ENCODE data around the gene PATJ. TPM values are rescaled to one million over a fixed set of nuclear protein-coding genes. Genes with fewer than 3 reads are reported as not detected.
A peak's percentile ranks its signal among the peaks of the same experiment; 100 is the strongest.

PATJ gene
- polyA plus RNA-seq, 1 donor from 2014 or later, result 7.8 TPM

DNA sequence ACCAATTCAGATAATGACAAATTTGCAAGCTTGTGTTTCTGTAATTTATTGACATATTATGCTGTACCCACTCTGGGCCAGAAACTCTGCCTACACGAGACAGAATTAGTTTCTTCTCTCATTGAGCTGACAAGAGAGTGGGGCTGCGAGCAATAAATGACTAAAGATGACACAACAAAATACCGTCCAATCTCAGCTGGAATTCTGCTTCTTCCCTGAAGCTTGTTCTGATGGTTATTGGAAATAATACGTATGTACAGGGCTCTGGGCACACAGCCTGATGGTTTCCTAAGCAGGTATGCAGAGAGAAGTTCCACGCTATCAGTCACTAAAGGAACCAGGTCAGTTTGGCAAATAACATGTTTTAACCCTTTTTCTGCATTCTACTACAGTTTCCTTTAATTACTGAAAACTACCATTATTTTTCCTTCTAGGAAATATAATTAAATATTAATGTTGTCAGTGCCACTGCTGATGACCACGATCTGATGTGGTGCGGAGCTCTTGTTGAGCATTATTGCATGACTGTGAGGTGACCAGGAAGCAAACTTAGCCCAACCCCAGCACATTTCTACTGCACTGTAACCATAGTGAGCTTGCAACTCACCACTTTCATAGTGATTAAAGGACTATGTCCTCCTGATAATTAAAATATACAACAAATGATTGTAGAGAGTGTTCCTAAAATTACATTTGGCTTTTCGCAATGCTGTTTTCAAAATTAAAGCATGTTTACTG lies 231.0 kb downstream of the PATJ start:
- Histone ChIP-seq H3K4me3 (ENCODE audit: low read length) (no peak overlapping the region), H3K9ac (ENCODE audit: low read length) (no peak overlapping the region), H3K36me3 (ENCODE audit: insufficient read depth, low read length) (no peaks in the 10 kb centered on the region), H4K20me1 (ENCODE audit: insufficient read depth) (no peaks in the 10 kb centered on the region), H3K4me2 (ENCODE audit: low read length) (no peak overlapping the region), H3K79me2 (replicated peaks; ENCODE audit: insufficient read depth, low read length) (no peaks in the 10 kb centered on the region), H2AFZ (ENCODE audit: low read depth, low read length) (no peak overlapping the region), H3K27me3 (ENCODE audit: insufficient read depth, low read depth, low read length) (no peaks in the 10 kb centered on the region), H3K27ac (ENCODE audit: low read length) (no peak overlapping the region), H3K9me3 (ENCODE audit: low read length) (no peaks in the 10 kb centered on the region), H3F3A (ENCODE audit: insufficient read depth, low read length, poor library complexity, severe bottlenecking) (no peaks in the 10 kb centered on the region), H3K9me2 (ENCODE audit: insufficient read depth, low read length) (no peaks in the 10 kb centered on the region)
- no peak for TF ChIP-seq SMC3 (conservative IDR thresholded peaks at IDR 0.05; ENCODE audit: poor library complexity)
- peak; percentile 27 for TF ChIP-seq POLR2AphosphoS5 (IDR thresholded peaks at IDR 0.05)
- no peak for TF ChIP-seq TAF1 (IDR thresholded peaks at IDR 0.05; ENCODE audit: low read depth)

DNA sequence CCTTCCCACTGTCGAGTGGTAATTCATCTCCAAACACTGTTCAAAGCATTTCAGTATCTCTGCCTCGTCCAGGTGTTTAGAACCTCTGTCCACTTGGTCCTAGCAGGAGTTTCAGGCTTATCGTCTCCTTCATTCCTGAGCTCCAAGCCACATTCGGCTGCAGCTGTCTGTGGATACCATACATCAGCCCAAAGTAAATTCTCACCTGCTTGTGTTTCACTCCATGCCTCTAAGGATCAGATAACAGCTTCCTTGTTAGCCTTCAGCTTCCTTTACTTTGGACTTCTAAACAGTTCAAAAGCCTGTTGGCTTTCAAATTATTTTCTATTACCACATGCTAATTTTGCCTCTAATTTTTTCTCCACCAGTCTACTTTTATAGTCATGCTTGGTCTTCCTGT lies 233.4 kb downstream of the PATJ start:
- no peaks in the 10 kb centered on the region for H3F3A ChIP-seq (ENCODE audit: insufficient read depth, low read length, poor library complexity, severe bottlenecking)
- H3K27me3 ChIP-seq (ENCODE audit: insufficient read depth, low read depth, low read length), result no peaks in the 10 kb centered on the region
- no peaks in the 10 kb centered on the region for H3K9me3 ChIP-seq (ENCODE audit: low read length)
- no peak overlapping the region for H3K4me3 ChIP-seq (ENCODE audit: low read length)
- no peak overlapping the region for H3K27ac ChIP-seq (ENCODE audit: low read length)
- TF ChIP-seq SMC3 (conservative IDR thresholded peaks at IDR 0.05; ENCODE audit: poor library complexity) (no peak), EP300 (conservative IDR thresholded peaks at IDR 0.05; ENCODE audit: poor library complexity, severe bottlenecking) (no peak), RAD21 (conservative IDR thresholded peaks at IDR 0.05) (no peak), TAF1 (IDR thresholded peaks at IDR 0.05; ENCODE audit: low read depth) (no peak)
- TF ChIP-seq, protein P1, sequence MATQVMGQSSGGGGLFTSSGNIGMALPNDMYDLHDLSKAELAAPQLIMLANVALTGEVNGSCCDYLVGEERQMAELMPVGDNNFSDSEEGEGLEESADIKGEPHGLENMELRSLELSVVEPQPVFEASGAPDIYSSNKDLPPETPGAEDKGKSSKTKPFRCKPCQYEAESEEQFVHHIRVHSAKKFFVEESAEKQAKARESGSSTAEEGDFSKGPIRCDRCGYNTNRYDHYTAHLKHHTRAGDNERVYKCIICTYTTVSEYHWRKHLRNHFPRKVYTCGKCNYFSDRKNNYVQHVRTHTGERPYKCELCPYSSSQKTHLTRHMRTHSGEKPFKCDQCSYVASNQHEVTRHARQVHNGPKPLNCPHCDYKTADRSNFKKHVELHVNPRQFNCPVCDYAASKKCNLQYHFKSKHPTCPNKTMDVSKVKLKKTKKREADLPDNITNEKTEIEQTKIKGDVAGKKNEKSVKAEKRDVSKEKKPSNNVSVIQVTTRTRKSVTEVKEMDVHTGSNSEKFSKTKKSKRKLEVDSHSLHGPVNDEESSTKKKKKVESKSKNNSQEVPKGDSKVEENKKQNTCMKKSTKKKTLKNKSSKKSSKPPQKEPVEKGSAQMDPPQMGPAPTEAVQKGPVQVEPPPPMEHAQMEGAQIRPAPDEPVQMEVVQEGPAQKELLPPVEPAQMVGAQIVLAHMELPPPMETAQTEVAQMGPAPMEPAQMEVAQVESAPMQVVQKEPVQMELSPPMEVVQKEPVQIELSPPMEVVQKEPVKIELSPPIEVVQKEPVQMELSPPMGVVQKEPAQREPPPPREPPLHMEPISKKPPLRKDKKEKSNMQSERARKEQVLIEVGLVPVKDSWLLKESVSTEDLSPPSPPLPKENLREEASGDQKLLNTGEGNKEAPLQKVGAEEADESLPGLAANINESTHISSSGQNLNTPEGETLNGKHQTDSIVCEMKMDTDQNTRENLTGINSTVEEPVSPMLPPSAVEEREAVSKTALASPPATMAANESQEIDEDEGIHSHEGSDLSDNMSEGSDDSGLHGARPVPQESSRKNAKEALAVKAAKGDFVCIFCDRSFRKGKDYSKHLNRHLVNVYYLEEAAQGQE (IDR thresholded peaks at IDR 0.05; ENCODE audit: borderline replicate concordance), result no peak
- TF ChIP-seq, protein P2, sequence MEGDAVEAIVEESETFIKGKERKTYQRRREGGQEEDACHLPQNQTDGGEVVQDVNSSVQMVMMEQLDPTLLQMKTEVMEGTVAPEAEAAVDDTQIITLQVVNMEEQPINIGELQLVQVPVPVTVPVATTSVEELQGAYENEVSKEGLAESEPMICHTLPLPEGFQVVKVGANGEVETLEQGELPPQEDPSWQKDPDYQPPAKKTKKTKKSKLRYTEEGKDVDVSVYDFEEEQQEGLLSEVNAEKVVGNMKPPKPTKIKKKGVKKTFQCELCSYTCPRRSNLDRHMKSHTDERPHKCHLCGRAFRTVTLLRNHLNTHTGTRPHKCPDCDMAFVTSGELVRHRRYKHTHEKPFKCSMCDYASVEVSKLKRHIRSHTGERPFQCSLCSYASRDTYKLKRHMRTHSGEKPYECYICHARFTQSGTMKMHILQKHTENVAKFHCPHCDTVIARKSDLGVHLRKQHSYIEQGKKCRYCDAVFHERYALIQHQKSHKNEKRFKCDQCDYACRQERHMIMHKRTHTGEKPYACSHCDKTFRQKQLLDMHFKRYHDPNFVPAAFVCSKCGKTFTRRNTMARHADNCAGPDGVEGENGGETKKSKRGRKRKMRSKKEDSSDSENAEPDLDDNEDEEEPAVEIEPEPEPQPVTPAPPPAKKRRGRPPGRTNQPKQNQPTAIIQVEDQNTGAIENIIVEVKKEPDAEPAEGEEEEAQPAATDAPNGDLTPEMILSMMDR (IDR thresholded peaks at IDR 0.05; ENCODE audit: poor library complexity, severe bottlenecking), result no peak
- H4K20me1 ChIP-seq (ENCODE audit: insufficient read depth), result no peaks in the 10 kb centered on the region
- H3K79me2 ChIP-seq (replicated peaks; ENCODE audit: insufficient read depth, low read length), result no peaks in the 10 kb centered on the region
- H3K4me2 ChIP-seq (ENCODE audit: low read length), result no peak overlapping the region
- H3K36me3 ChIP-seq (ENCODE audit: insufficient read depth, low read length), result no peaks in the 10 kb centered on the region
- no peaks in the 10 kb centered on the region for H3K9me2 ChIP-seq (ENCODE audit: insufficient read depth, low read length)
- no peak overlapping the region for H2AFZ ChIP-seq (ENCODE audit: low read depth, low read length)
- no peak overlapping the region for H3K9ac ChIP-seq (ENCODE audit: low read length)

DNA sequence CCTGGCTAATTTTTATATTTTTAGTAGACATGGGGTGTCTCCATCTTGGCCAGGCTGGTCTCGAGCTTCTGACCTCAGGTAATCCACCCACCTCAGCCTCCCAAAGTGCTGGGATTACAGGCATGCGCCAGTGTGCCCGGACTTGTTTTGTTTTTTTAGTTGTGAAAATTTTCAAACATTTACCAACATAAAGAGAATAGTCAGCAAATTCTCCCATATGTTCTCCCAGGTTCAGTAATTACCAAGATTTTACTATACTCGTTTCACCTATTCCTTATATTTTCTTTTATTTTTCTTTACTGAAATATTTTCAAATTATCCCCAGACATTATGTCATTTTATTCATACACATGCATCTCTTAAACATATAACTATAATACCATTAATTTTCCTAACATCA lies 234.3 kb downstream of the PATJ start:
- H3K4me3 ChIP-seq (ENCODE audit: low read length), result no peak overlapping the region
- TF ChIP-seq EP300 (conservative IDR thresholded peaks at IDR 0.05; ENCODE audit: poor library complexity, severe bottlenecking) (no peak), SMC3 (conservative IDR thresholded peaks at IDR 0.05; ENCODE audit: poor library complexity) (no peak), MXI1 (conservative IDR thresholded peaks at IDR 0.05; ENCODE audit: poor library complexity, severe bottlenecking) (no peak), RAD21 (conservative IDR thresholded peaks at IDR 0.05) (no peak), POLR2AphosphoS5 (IDR thresholded peaks at IDR 0.05) (no peak)
- TF ChIP-seq, protein P1 (IDR thresholded peaks at IDR 0.05; ENCODE audit: borderline replicate concordance), result no peak
- TF ChIP-seq, protein P2 (IDR thresholded peaks at IDR 0.05; ENCODE audit: poor library complexity, severe bottlenecking), result no peak
- no peaks in the 10 kb centered on the region for H3K9me2 ChIP-seq (ENCODE audit: insufficient read depth, low read length)
- H2AFZ ChIP-seq (ENCODE audit: low read depth, low read length), result no peak overlapping the region
- no peaks in the 10 kb centered on the region for H3K79me2 ChIP-seq (replicated peaks; ENCODE audit: insufficient read depth, low read length)
- H3K9me3 ChIP-seq (ENCODE audit: low read length), result no peaks in the 10 kb centered on the region
- no peaks in the 10 kb centered on the region for H4K20me1 ChIP-seq (ENCODE audit: insufficient read depth)
- no peak overlapping the region for H3K9ac ChIP-seq (ENCODE audit: low read length)
- H3K36me3 ChIP-seq (ENCODE audit: insufficient read depth, low read length), result no peaks in the 10 kb centered on the region
- no peaks in the 10 kb centered on the region for H3F3A ChIP-seq (ENCODE audit: insufficient read depth, low read length, poor library complexity, severe bottlenecking)
- no peak overlapping the region for H3K27ac ChIP-seq (ENCODE audit: low read length)
- no peaks in the 10 kb centered on the region for H3K27me3 ChIP-seq (ENCODE audit: insufficient read depth, low read depth, low read length)
- no peak overlapping the region for H3K4me2 ChIP-seq (ENCODE audit: low read length)

Measured in neural cell (in vitro differentiated cells).